ENCODE results near the gene FBXW8. TPM values are rescaled to one million over a fixed set of nuclear protein-coding genes. Genes with fewer than 3 reads are reported as not detected.

Gene FBXW8
- total and polyA plus RNA-seq, 2 experiments from 2014 or later: 17.0 to 20.6 TPM

DNA sequence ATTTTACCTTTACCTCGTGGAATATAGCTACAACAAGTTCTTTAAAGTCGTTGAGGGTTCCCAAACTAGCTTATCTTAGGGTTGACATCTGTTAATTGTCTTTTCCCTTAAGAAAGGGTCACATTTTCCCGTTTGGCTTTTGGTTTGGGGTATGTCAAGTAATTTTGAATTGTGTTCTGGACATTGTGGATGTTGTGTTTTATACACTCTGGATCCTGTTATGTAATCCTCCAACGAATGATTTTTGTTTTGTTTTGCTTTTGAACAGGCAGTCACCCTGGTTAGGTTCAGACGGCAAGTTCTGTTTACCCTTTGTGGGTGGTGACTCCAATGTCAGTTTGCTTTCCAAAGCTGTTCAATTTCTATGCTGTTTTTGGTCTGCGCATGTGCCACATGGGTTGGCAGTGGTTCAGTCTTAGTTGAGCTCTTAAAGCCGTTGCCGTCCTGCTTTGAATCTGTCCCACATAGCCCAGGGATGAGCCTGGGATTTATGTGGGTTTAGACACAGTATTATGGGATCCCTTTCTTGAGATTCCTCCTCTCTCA lies 103.7 kb downstream of the FBXW8 start:
- H3K9me2 ChIP-seq (replicated peaks; ENCODE audit: insufficient read depth): no peaks in the 10 kb centered on the region
- 85% methylated on average over 8 of the region's 8 CpGs for WGBS (ENCODE audit: low lambda C conversion rate, missing lambda C conversion rate)
- no peak for TF ChIP-seq EZH2 (IDR thresholded peaks at IDR 0.05; ENCODE audit: borderline replicate concordance)
- no peak for TF ChIP-seq EZH2phosphoT487 (IDR thresholded peaks at IDR 0.05; ENCODE audit: low read depth, severe bottlenecking, unreplicated experiment)
- TF ChIP-seq CTCF (IDR thresholded peaks at IDR 0.05; ENCODE audit: poor library complexity): no peak
- H3K4me2 ChIP-seq: no peak overlapping the region
- H3K79me2 ChIP-seq: no peaks in the 10 kb centered on the region
- H2AFZ ChIP-seq: no peak overlapping the region
- H3K9me3 ChIP-seq (ENCODE audit: low read depth): peaks cover 3% of the 10 kb centered on the region
- no peaks in the 10 kb centered on the region for H3K36me3 ChIP-seq (replicated peaks; ENCODE audit: insufficient read depth, low read depth)
- H3K27ac ChIP-seq: no peak overlapping the region
- H4K20me1 ChIP-seq (ENCODE audit: insufficient read depth, poor library complexity, severe bottlenecking): no peaks in the 10 kb centered on the region
- no peak for DNase-seq (ENCODE audit: low spot score)
- H3K4me1 ChIP-seq (ENCODE audit: insufficient read depth): no peaks in the 10 kb centered on the region
- H3K27me3 ChIP-seq: no peaks in the 10 kb centered on the region
- H3K4me3 ChIP-seq: no peak overlapping the region

DNA sequence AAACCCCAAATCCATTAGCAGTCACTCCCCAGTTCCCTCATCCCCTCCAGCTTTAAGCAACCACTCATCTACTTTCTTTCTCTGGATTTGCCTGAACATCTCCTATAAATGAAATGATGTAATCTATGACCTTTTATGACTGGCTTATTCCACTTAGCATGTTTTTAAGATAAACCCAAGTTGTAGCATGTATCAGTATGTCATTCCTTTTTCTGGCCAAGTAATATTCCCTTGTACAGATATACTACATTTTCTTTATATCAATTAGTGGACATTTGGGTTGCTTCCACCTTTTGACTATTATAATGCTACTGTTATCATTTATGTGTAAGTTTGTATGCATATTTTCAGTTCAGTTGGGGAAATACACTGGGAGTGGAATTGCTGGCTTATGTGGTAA lies 105.1 kb downstream of the FBXW8 start:
- no peak for TF ChIP-seq CTCF (IDR thresholded peaks at IDR 0.05; ENCODE audit: poor library complexity)
- TF ChIP-seq EZH2phosphoT487 (IDR thresholded peaks at IDR 0.05; ENCODE audit: low read depth, severe bottlenecking, unreplicated experiment): no peak
- no peak for TF ChIP-seq EZH2 (IDR thresholded peaks at IDR 0.05; ENCODE audit: borderline replicate concordance)
- Histone ChIP-seq H2AFZ (no peak overlapping the region), H3K27ac (no peak overlapping the region), H3K9me3 (ENCODE audit: low read depth) (peaks cover 3% of the 10 kb centered on the region), H3K9me2 (replicated peaks; ENCODE audit: insufficient read depth) (no peaks in the 10 kb centered on the region), H3K4me2 (no peak overlapping the region), H3K4me3 (no peak overlapping the region), H3K4me1 (ENCODE audit: insufficient read depth) (no peaks in the 10 kb centered on the region), H3K36me3 (replicated peaks; ENCODE audit: insufficient read depth, low read depth) (no peaks in the 10 kb centered on the region), H3K79me2 (no peaks in the 10 kb centered on the region), H3K27me3 (no peaks in the 10 kb centered on the region), H4K20me1 (ENCODE audit: insufficient read depth, poor library complexity, severe bottlenecking) (no peaks in the 10 kb centered on the region)
- DNase-seq (ENCODE audit: low spot score): no peak

- Histone ChIP-seq H3K4me1 (ENCODE audit: insufficient read depth) (no peaks in the 10 kb centered on the region), H3K4me3 (no peak overlapping the region), H4K20me1 (ENCODE audit: insufficient read depth, poor library complexity, severe bottlenecking) (no peaks in the 10 kb centered on the region), H3K4me2 (no peak overlapping the region), H3K9me2 (replicated peaks; ENCODE audit: insufficient read depth) (no peaks in the 10 kb centered on the region), H2AFZ (no peak overlapping the region), H3K36me3 (replicated peaks; ENCODE audit: insufficient read depth, low read depth) (no peaks in the 10 kb centered on the region), H3K79me2 (peaks cover 6% of the 10 kb centered on the region), H3K9me3 (ENCODE audit: low read depth) (peaks cover 3% of the 10 kb centered on the region), H3K27me3 (no peaks in the 10 kb centered on the region), H3K27ac (no peak overlapping the region)
- TF ChIP-seq CTCF (IDR thresholded peaks at IDR 0.05; ENCODE audit: poor library complexity): no peak
- TF ChIP-seq EZH2phosphoT487 (IDR thresholded peaks at IDR 0.05; ENCODE audit: low read depth, severe bottlenecking, unreplicated experiment): no peak
- no peak for TF ChIP-seq EZH2 (IDR thresholded peaks at IDR 0.05; ENCODE audit: borderline replicate concordance)
- no peak for DNase-seq (ENCODE audit: low spot score)
- WGBS (ENCODE audit: low lambda C conversion rate, missing lambda C conversion rate): 91% methylated on average over 9 of the region's 9 CpGs
Observed at GRCh38 chr12:117017807-117018206, 107.1 kb downstream of the FBXW8 start.

- Histone ChIP-seq H3K36me3 (replicated peaks; ENCODE audit: insufficient read depth, low read depth) (no peaks in the 10 kb centered on the region), H3K4me2 (no peak overlapping the region), H3K4me1 (ENCODE audit: insufficient read depth) (no peaks in the 10 kb centered on the region), H3K9me2 (replicated peaks; ENCODE audit: insufficient read depth) (no peaks in the 10 kb centered on the region), H3K27ac (no peak overlapping the region), H3K9me3 (ENCODE audit: low read depth) (peaks cover 3% of the 10 kb centered on the region), H3K4me3 (no peak overlapping the region), H2AFZ (no peak overlapping the region), H3K27me3 (no peaks in the 10 kb centered on the region), H4K20me1 (ENCODE audit: insufficient read depth, poor library complexity, severe bottlenecking) (no peaks in the 10 kb centered on the region), H3K79me2 (peaks cover 6% of the 10 kb centered on the region)
- no peak for TF ChIP-seq EZH2 (IDR thresholded peaks at IDR 0.05; ENCODE audit: borderline replicate concordance)
- TF ChIP-seq CTCF (IDR thresholded peaks at IDR 0.05; ENCODE audit: poor library complexity): no peak
- no peak for TF ChIP-seq EZH2phosphoT487 (IDR thresholded peaks at IDR 0.05; ENCODE audit: low read depth, severe bottlenecking, unreplicated experiment)
- WGBS (ENCODE audit: low lambda C conversion rate, missing lambda C conversion rate): 95% methylated on average over 14 of the region's 14 CpGs
- DNase-seq (ENCODE audit: low spot score): no peak
Observed at GRCh38 chr12:117018276-117018675, 107.5 kb downstream of the FBXW8 start.
